HEK293 (cell line): ENCODE data around the gene KLK3.

Source experiments
- CTCF ChIA-PET: fragments of 350-600 bp; formaldehyde crosslinking; extraction: SDS; loops from one replicate; lab custom pipeline; 2021; ENCODE audit warnings: antibody characterized with exemption; lab: Yijun Ruan, JAX
- POLR2A ChIA-PET: fragments of 300-600 bp; formaldehyde crosslinking; extraction: SDS; loops from one replicate; lab custom pipeline; 2020; ENCODE audit warnings: antibody characterized with exemption, inconsistent platforms; lab: Yijun Ruan, JAX
- H3K27ac ChIP-seq: fragments of 200-500 bp; sonication (Bioruptor generic); 2 replicates; pipeline ENCODE4 v1.5.1; 2014; ENCODE audit warnings: low read depth, low read length, control low read depth, inconsistent platforms; ENCODE audit errors: extremely low read depth
- H3K36me3 ChIP-seq, 2 experiments: fragments of 200-500 bp in 1 of 2; sonication (Bioruptor generic) in 1 of 2; 1 replicate in 1 of 2; 2 replicates in 1 of 2; pipeline ENCODE4 v1.5.1; 2014 to 2017; ENCODE audit warnings: inconsistent platforms in 2 of 2, low read length in 2 of 2; ENCODE audit not compliant: control insufficient read depth in 2 of 2, insufficient read depth in 1 of 2
- H3K4me1 ChIP-seq: fragments of 200-500 bp; sonication (Bioruptor generic); 2 replicates; pipeline ENCODE4 v1.5.1; 2014; ENCODE audit warnings: mild to moderate bottlenecking, low read length, inconsistent platforms; ENCODE audit not compliant: control insufficient read depth, insufficient read depth
- H3K4me3 ChIP-seq: 2 replicates; pipeline ENCODE4 v1.5.1; 2011; ENCODE audit warnings: low read depth, mild to moderate bottlenecking, control low read depth, low read length, moderate library complexity
- H3K9me3 ChIP-seq: fragments of 200-500 bp; sonication (Bioruptor generic); 2 replicates; pipeline ENCODE4 v1.5.1; 2014; ENCODE audit warnings: low read depth, low read length, inconsistent platforms; ENCODE audit not compliant: control insufficient read depth, insufficient read depth
- CTCF ChIP-seq: fragments of 450-650 bp; formaldehyde crosslinking; IDR thresholded peaks from 2 replicates; pipeline ENCODE4 v1.5.1; 2016; ENCODE audit warnings: missing biosample characterization, missing genetic modification characterization
- EGR2 ChIP-seq: fragments of 450-650 bp; formaldehyde crosslinking; IDR thresholded peaks from 2 replicates; pipeline ENCODE4 v1.5.1; 2016; ENCODE audit warnings: low read depth, missing biosample characterization, missing genetic modification characterization
- GLIS1 ChIP-seq: fragments of 450-650 bp; formaldehyde crosslinking; IDR thresholded peaks from 2 replicates; pipeline ENCODE4 v1.5.1; 2016; ENCODE audit warnings: missing biosample characterization, missing genetic modification characterization
- HOXD13 ChIP-seq: sonication (generic); formaldehyde crosslinking; IDR thresholded peaks from 2 replicates; pipeline ENCODE4 v1.8.0; 2022; ENCODE audit warnings: missing genetic modification reagents, borderline replicate concordance
- IKZF3 ChIP-seq: fragments of 450-650 bp; IDR thresholded peaks from 2 replicates; pipeline ENCODE4 v1.5.0; 2018; ENCODE audit warnings: missing biosample characterization, mild to moderate bottlenecking, missing genetic modification characterization, moderate library complexity
- KLF1 ChIP-seq: fragments of 450-650 bp; formaldehyde crosslinking; IDR thresholded peaks from 2 replicates; pipeline ENCODE4 v1.5.1; 2016; ENCODE audit warnings: missing biosample characterization, missing genetic modification characterization
- KLF10 ChIP-seq: fragments of 450-650 bp; IDR thresholded peaks from 2 replicates; pipeline ENCODE4 v1.5.1; 2018; ENCODE audit warnings: missing biosample characterization, mild to moderate bottlenecking, missing genetic modification characterization
- KLF17 ChIP-seq: fragments of 450-650 bp; formaldehyde crosslinking; IDR thresholded peaks from 2 replicates; pipeline ENCODE4 v1.5.1; 2016; ENCODE audit warnings: missing biosample characterization, missing genetic modification characterization
- PBX3 ChIP-seq: sonication (generic); formaldehyde crosslinking; IDR thresholded peaks from 2 replicates; pipeline ENCODE4 v1.8.1; 2022; ENCODE audit warnings: mild to moderate bottlenecking, moderate library complexity, missing genetic modification reagents
- SALL2 ChIP-seq: fragments of 450-650 bp; formaldehyde crosslinking; IDR thresholded peaks from 2 replicates; pipeline ENCODE4 v1.5.0; 2017; ENCODE audit warnings: missing biosample characterization, mild to moderate bottlenecking, missing genetic modification characterization, borderline replicate concordance
- SP7 ChIP-seq: fragments of 450-650 bp; formaldehyde crosslinking; IDR thresholded peaks from 2 replicates; pipeline ENCODE4 v1.5.1; 2016; ENCODE audit warnings: missing biosample characterization, missing genetic modification characterization
- WT1 ChIP-seq: fragments of 450-650 bp; formaldehyde crosslinking; IDR thresholded peaks from 2 replicates; pipeline ENCODE4 v1.5.1; 2016; ENCODE audit warnings: missing biosample characterization, missing genetic modification characterization
- ZFHX2 ChIP-seq: fragments of 450-650 bp; formaldehyde crosslinking; conservative IDR thresholded peaks from 2 replicates; pipeline ENCODE4 v1.5.1; 2016; ENCODE audit warnings: missing biosample characterization, missing genetic modification characterization
- ZNF10 ChIP-seq: fragments of 450-650 bp; formaldehyde crosslinking; IDR thresholded peaks from 2 replicates; pipeline ENCODE4 v1.5.1; 2017; ENCODE audit warnings: missing biosample characterization, missing genetic modification characterization
- ZNF155 ChIP-seq: fragments of 450-650 bp; formaldehyde crosslinking; IDR thresholded peaks from 2 replicates; pipeline ENCODE4 v1.5.1; 2016; ENCODE audit warnings: missing biosample characterization, missing genetic modification characterization
- ZNF184 ChIP-seq: fragments of 450-650 bp; IDR thresholded peaks from 2 replicates; pipeline ENCODE4 v1.5.1; 2018; ENCODE audit warnings: missing biosample characterization, mild to moderate bottlenecking, missing genetic modification characterization
- ZNF248 ChIP-seq: fragments of 450-650 bp; formaldehyde crosslinking; IDR thresholded peaks from 2 replicates; pipeline ENCODE4 v1.5.1; 2017; ENCODE audit warnings: missing biosample characterization, missing genetic modification characterization
- ZNF362 ChIP-seq: fragments of 450-650 bp; formaldehyde crosslinking; IDR thresholded peaks from 2 replicates; pipeline ENCODE4 v1.5.1; 2016; ENCODE audit warnings: missing biosample characterization, missing genetic modification characterization
- ZNF37A ChIP-seq: fragments of 450-650 bp; IDR thresholded peaks from 2 replicates; pipeline ENCODE4 v1.5.1; 2018; ENCODE audit warnings: missing biosample characterization, missing genetic modification characterization
- ZNF398 ChIP-seq: fragments of 450-650 bp; formaldehyde crosslinking; IDR thresholded peaks from 2 replicates; pipeline ENCODE4 v1.5.1; 2017; ENCODE audit warnings: missing biosample characterization, missing genetic modification characterization
- ZNF558 ChIP-seq: fragments of 450-650 bp; formaldehyde crosslinking; IDR thresholded peaks from 2 replicates; pipeline ENCODE4 v1.5.1; 2016; ENCODE audit warnings: missing biosample characterization, missing genetic modification characterization
- ZNF585B ChIP-seq: fragments of 450-650 bp; formaldehyde crosslinking; IDR thresholded peaks from 2 replicates; pipeline ENCODE4 v1.5.1; 2016; ENCODE audit warnings: missing biosample characterization, missing genetic modification characterization
- ZNF600 ChIP-seq: fragments of 450-650 bp; formaldehyde crosslinking; IDR thresholded peaks from 2 replicates; pipeline ENCODE4 v1.5.1; 2016; ENCODE audit warnings: missing biosample characterization, missing genetic modification characterization
- ZNF670 ChIP-seq: fragments of 450-650 bp; formaldehyde crosslinking; IDR thresholded peaks from 2 replicates; pipeline ENCODE4 v1.5.1; 2016; ENCODE audit warnings: missing biosample characterization, missing genetic modification characterization, low read depth
- ZNF76 ChIP-seq: fragments of 450-650 bp; formaldehyde crosslinking; IDR thresholded peaks from 2 replicates; pipeline ENCODE4; 2016; ENCODE audit warnings: low read depth, missing biosample characterization, missing genetic modification characterization, borderline replicate concordance
- ZNF785 ChIP-seq: fragments of 450-650 bp; formaldehyde crosslinking; IDR thresholded peaks from 2 replicates; pipeline ENCODE4 v1.5.1; 2016; ENCODE audit warnings: missing biosample characterization, missing genetic modification characterization
- ZXDB ChIP-seq: fragments of 450-650 bp; formaldehyde crosslinking; IDR thresholded peaks from 2 replicates; pipeline ENCODE4 v1.5.1; 2016; ENCODE audit warnings: missing biosample characterization, missing genetic modification characterization
- TF ChIP-seq, protein P1 (sequence below): fragments of 450-650 bp; formaldehyde crosslinking; IDR thresholded peaks from 2 replicates; pipeline ENCODE4 v1.5.1; 2016; ENCODE audit warnings: missing biosample characterization, missing genetic modification characterization

Gene KLK3

DNA sequence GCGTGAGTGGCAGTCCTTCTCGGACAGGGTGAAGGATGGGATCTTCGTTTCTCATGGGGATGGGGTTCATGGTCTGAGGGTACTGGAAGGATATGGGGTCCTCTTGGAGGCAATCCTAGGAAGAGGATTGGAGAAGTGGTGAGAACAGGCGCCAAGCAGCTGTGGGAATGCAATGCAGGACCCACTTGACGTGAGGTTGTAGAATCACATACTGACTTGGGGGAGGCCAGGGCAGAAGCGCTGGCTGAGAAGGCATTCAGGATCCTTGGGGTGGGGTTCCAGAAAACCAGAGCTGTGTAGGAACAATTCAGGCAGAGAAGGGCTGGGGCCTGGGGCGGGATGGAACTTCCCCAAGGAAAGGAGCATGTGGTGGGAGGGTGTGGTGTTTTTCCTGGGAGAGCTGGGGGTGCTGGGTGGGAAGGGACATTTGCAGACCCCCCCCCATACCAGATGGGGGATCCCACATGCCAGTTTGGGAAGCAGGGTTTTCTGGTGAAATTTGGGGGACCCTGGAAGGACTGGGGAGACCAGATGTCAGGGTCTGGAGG, 32.0 kb upstream of the KLK3 start (continued):
- no peak for TF ChIP-seq ZNF670 (tag by site-specific recombination)

DNA sequence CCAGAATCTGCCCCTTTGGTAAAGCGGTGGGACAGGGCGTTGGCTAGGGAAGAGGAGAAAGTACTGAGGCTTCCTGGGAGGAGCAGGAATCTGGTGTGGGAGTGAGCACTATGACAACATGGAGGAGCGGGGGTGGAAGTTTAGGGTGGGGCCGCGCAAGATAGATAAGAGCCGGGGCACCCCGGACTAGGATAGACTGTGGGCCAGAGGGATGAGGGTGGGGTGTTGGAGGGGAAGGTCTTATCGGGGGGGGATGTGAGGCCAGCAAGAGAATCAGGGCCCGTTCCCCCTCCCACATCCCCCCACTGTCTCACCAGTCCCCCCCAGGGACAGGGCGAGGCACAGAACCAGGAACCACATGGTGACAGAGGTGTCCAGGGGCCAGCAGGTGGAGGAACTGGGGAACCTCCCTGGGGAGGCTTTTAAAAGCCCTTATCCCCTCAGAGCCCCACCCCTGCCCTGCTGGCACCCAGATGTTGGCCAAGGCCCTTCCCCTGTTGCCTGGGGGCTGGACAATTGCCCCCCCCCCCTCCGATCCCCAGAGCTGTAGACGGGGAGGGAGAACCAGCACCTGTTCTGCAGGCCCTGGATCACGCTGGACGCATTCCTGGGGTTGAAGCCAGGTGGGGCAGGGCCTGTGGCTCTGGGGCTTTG, 31.2 kb upstream of the KLK3 start, which contains the start of gene KLK1:
TSS of gene KLK1 (minus strand) at position 399 of the 654 bp plus-strand sequence. CDS start at position 360, 39 bp downstream.
- no peaks in the 10 kb centered on the region for H3K9me3 ChIP-seq
- H3K27ac ChIP-seq = no peak within 1 kb of the TSS
- POLR2A ChIA-PET = interaction anchor here (1.3 kb wide), 1 partner anchor 19 kb away, joined by 6 read pairs; no protein-coding TSS in a partner anchor
- no peaks in the 10 kb centered on the region for H3K4me1 ChIP-seq
- no peaks in the 10 kb centered on the region for H3K36me3 ChIP-seq
- CTCF ChIA-PET = interaction anchor here (1.4 kb wide), 1 partner anchor 99 kb away, joined by 3 read pairs; no protein-coding TSS in a partner anchor
- TF ChIP-seq ZNF600 (tag by site-specific recombination) (no peak), HOXD13 (CRISPR knock-in tag) (no peak), ZNF585B (tag by site-specific recombination) (no peak), ZXDB (tag by site-specific recombination) (no peak), SALL2 (no peak), IKZF3 (tag by site-specific recombination) (no peak), WT1 (no peak), ZNF398 (tag by site-specific recombination) (peak; percentile 33; the same call in 1 of the 2 replicates), ZNF248 (tag by site-specific recombination) (no peak), ZNF362 (no peak), ZNF184 (tag by site-specific recombination) (no peak), ZNF558 (tag by site-specific recombination) (no peak), PBX3 (no peak), KLF10 (tag by site-specific recombination) (no peak), ZFHX2 (tag by site-specific recombination) (peak; percentile 91), KLF1 (tag by site-specific recombination) (peak; percentile 96), ZNF155 (no peak), ZNF76 (tag by site-specific recombination) (no peak), SP7 (no peak), ZNF37A (no peak), KLF17 (peak; percentile 33; the same call in 1 of the 2 replicates), CTCF (tag by site-specific recombination) (no peak), ZNF785 (no peak), GLIS1 (tag by site-specific recombination) (peak; percentile 48), EGR2 (tag by site-specific recombination) (peak; percentile 85), ZNF10 (no peak)
- TF ChIP-seq, protein P1, sequence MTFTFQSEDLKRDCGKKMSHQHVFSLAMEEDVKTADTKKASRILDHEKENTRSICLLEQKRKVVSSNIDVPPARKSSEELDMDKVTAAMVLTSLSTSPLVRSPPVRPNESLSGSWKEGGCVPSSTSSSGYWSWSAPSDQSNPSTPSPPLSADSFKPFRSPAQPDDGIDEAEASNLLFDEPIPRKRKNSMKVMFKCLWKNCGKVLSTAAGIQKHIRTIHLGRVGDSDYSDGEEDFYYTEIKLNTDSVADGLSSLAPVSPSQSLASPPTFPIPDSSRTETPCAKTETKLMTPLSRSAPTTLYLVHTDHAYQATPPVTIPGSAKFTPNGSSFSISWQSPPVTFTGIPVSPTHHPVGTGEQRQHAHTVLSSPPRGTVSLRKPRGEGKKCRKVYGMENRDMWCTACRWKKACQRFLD (tag by site-specific recombination) = no peak
- H3K4me3 ChIP-seq = no peak within 1 kb of the TSS
